HG03139 (cell line): ENCODE data around the gene TXNRD2.

Experiments
- ATAC-seq: cut with Tn5 transposase; IDR thresholded peaks from one replicate; pipeline ENCODE4 v1.9.1; 2021; ENCODE audit not compliant: unreplicated experiment

Gene TXNRD2

DNA sequence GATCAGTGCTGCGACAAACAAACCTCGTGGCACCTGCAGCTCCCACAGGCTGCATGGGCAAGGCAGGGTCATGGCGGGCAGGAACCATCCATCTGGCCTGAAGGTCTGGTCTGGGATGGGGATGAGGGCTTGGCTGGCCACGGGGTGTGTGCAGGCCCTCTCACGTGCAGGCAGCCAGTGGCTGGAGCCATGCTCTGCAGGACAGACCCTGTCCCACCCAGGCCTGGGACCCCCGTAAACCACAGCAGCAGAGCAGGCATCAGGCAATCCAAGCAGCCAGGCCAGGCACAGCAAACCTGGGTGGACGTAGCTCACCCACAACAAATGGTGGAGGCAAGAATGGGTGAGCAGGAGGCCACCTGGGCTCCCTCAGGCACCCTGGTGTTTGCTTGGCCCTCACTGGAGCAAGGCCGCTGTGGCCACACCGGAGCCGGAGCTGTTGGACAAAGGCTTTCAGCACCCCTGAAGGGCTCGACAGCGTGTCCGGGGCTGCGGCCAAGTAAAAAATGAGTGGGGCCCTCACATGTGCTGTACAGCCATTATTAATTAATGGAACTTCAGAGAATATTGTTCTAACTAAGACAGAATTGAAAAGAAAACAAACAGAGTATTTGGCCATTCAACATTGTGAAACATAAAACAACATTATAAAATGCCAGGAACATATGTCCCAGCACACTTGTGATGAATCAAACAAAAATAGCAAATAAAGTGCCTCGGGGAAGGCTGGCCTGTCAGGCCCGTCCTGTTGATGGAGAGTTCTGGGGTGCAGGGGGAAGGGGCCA lies 63.0 kb downstream of the TXNRD2 start:
- ATAC-seq = no peak

- ATAC-seq = no peak
Measured at GRCh38 chr22:19877626-19878339, 63.8 kb downstream of the TXNRD2 start.

DNA sequence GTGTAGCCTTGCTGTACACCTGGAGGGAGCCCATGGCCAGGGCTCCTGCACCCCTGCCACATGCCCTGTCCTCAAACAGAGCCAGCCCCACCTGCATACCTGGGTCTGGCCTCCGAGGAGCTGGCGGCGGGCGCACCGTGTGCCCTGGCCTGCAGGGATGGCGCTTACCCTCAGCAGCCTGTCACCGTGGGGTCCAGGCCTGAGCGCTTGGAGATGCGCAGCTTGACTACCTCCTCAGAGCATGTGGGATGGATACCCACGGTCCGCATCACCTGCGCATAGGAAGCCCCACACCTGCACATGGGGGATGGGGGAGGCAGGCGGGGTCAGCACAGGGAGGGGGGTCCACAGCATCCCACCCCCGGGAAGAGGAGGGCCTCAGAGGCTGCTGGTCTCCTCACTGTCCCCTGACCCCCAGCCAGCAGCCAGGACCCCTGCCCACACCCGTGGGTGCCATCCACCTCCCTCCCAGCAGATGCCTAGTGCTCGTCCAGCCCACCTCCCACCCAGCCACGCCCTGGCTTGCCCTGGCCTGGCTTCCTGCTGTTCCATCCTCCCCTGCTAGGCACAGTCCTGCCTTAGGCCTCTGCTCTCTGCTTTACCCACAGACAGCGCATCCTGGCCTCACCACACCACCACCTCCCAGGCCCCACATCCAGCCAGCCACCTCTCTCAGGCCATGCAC lies 64.5 kb downstream of the TXNRD2 start:
- no peak for ATAC-seq

- no peak for ATAC-seq
Measured at GRCh38 chr22:19876314-19876940, 65.2 kb downstream of the TXNRD2 start.

DNA sequence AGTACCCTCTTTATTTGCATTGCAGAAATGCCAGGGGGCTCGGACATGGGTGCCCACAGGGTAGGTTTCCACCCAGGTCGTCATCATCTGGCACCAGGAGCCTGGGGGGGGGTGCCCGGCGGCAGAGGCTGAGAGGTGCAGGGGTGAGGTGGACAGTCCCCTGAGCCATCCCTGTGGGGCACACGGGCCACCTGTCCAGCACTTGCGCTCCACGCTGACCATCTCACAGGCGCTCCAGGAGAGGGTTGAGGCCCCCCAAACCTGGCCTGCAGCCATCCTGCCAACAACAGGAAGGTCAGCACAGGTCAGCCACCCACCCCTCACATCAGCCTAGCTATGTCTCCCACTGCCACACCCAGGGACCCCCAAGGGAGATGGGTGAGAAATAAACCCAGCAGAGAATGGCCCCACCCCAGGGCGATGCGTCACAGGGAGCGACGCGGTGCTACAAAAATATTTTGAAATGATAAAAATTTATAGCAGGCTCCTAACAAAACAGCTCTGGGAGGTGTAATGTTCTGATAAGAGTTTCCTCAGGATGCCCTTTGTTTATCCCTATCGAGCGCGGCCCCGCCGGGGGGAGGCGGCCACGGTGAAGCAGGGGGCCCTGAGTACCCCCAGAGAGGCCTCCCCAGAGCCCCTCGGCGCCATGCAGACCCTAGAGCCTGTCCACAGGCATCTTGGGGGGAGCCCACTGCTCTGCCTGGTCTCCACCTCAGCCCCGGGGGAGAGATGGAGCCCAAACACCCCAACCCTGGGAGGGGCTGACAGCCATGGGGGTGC lies 65.9 kb downstream of the TXNRD2 start:
- no peak for ATAC-seq

DNA sequence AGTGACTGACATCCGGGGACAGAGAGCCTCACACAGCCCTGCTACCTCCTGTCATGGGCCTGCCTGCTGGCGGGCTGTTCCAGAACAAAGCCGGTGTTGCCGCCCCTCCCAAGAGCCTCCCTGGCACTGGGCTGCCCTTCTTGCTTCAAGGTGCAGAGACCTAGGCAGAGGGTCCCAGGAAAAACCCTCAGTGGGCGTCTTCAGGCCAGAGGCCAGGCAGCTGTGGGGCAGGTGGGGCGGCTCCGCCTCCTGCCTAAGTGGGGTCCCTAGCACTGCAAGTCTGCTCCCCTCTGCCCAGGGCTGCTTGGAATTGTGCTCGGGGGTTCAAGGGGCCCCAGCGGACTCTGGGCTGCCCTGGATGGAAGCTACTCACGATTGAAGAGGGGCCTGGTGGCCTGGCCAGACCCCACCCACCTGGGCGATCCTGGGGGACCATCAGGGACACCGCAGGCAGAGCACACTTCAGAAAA lies 66.5 kb downstream of the TXNRD2 start:
- no peak for ATAC-seq

- ATAC-seq = no peak
Measured at GRCh38 chr22:19874307-19875060, 67.1 kb downstream of the TXNRD2 start.

- no peak for ATAC-seq
Measured at GRCh38 chr22:19873960-19874306, 67.7 kb downstream of the TXNRD2 start.

DNA sequence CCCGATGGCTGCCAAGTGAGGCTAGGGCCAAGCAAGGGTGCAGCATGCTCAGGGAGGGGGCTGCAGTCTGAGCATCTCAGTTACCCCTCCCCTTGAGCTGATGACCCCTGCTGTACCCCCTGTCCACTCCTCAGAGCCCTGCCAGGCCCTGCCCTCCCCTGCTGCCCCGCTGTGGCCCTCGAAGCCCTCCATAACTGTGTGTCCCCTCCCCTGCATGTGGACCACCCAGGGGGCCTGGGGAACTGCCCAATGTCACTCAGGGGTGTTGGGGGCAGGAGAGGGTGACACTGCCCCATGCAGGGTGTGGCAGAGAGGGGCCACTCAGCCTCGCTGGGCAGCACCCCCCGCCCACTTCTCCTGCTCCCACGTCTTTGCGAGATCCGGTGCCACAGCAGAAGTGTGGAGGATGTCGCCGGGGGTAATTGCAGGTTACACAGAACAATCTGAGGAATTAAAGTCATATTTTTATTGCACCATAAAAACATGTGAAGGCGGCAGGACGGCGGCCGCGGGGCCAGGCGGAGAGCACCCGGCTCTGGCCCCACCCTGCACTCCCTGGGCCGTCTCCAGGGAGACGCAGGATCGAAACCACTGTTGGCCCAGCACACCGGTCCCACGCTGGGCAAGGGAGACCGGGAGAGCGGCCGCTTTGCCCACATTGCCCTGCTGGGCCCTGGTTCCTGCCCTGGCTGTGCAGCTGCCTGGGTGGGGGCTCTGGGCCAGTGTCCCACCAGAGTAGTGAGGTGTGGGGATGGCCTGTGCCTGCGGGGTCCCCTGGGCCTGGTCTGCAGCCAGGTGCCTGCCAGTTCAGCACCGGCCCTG lies 68.3 kb downstream of the TXNRD2 start:
- ATAC-seq = no peak

DNA sequence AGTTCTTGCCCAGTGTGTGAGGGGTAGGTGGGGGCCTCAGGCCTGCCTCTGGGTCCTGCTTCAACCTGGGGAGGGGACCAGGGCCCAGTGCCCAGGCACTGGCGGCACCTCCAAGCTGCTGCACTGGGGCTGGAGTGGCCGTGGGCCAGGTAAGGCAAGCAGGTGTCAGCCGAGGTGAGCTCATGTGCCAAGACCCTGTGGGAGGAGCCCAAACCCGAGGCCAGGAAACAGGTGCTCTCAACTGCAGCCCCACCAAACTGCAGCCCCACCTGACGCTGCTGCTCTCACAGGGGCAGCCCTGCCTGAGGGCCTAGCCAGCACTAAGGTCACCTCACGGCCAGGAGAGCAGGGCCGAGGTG lies 68.9 kb downstream of the TXNRD2 start:
- no peak for ATAC-seq

GRCh38 chr22:19871845-19872778 lies 69.5 kb downstream of the TXNRD2 start:
- ATAC-seq = no peak

GRCh38 chr22:19871023-19871844 lies 70.4 kb downstream of the TXNRD2 start:
- ATAC-seq = no peak

- ATAC-seq = no peak
Measured at GRCh38 chr22:19870153-19871022, 71.2 kb downstream of the TXNRD2 start.

DNA sequence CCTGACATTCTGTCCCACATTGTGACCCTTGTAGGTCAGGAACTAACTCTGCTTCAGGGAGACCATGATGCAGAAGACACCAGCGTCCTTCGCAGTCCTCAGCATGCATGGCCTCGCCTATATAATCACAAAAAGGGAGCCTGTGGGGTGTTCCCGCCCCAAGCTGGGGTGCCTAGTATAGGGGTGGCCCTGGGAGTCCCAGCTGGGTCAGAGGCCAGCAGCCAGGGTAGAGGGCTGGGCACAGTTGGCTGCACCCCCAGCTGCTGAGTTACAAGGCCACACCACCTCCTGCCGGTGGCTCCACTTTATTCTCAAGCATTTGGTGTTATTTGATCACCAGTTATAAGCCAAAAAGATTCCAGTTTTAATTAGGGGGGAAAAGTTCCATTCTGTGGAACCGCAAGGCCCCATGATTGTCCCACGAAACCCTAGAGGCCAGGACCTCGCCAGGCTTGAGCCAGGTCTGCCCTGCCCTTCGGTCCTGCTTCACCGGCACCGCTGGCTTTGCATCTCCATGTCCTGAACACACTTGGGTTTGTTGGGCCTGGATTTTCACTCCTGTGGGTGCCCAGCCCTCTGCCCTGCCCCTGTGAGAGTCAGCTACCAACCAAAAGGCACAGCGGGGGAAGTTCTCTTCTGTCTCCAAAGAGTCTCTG lies 72.0 kb downstream of the TXNRD2 start:
- ATAC-seq = no peak

- ATAC-seq = no peak
Measured at GRCh38 chr22:19868773-19869471, 72.7 kb downstream of the TXNRD2 start.
